ENCODE data around the gene SLC16A8. TPM values are rescaled to one million over a fixed set of nuclear protein-coding genes. Genes with fewer than 3 reads are reported as not detected.

The SLC16A8 gene
- total and polyA plus RNA-seq, 2 of the 13 experiments (the other 11 are each of a cell fraction or from before 2014, with no cell fraction given) = not detected

DNA sequence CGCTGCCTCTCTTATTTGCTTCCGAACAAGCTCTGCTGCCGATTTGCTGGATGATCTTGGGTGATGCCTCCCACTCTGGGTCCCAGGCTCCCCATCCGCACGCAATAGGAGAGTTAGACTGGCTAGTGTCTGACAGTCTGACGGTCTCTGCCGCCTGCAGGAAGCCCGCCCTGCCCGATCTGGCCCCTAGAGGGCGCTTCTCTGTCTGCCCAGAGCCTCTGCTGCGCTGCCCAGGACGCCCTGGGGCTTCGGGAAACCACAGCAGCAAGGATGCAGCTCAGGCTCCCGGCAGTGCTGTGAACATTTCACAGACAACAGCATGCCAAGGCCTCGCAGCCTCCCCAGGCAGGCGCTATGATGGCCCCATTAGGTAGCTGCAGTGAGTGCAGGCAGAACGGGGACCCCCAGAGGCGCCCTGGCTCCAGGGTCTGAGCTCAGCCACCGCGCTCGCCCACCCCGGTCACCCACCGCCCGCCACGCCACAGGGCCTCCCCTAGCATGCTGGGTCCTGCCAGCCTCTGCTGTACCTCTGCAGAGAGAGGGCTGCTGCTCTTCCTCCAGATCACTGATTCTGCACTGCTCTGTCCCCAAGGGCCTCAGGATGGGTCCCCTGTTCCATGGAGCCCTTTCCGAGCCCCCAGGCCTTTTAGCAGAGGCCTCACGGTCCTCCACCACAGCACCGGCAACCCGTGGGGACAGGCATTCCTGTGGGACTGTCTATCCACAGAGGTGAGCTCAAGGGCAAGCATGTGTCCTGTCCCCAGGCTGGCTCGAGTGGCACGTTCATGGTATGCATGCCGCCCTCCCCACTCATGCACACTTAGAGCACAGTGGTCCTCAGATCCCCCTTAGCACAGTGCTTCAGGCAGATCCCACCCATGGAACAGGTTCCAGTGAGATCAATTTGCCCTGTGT lies 30.8 kb upstream of the SLC16A8 start (continued):
- TF ChIP-seq, protein P1, sequence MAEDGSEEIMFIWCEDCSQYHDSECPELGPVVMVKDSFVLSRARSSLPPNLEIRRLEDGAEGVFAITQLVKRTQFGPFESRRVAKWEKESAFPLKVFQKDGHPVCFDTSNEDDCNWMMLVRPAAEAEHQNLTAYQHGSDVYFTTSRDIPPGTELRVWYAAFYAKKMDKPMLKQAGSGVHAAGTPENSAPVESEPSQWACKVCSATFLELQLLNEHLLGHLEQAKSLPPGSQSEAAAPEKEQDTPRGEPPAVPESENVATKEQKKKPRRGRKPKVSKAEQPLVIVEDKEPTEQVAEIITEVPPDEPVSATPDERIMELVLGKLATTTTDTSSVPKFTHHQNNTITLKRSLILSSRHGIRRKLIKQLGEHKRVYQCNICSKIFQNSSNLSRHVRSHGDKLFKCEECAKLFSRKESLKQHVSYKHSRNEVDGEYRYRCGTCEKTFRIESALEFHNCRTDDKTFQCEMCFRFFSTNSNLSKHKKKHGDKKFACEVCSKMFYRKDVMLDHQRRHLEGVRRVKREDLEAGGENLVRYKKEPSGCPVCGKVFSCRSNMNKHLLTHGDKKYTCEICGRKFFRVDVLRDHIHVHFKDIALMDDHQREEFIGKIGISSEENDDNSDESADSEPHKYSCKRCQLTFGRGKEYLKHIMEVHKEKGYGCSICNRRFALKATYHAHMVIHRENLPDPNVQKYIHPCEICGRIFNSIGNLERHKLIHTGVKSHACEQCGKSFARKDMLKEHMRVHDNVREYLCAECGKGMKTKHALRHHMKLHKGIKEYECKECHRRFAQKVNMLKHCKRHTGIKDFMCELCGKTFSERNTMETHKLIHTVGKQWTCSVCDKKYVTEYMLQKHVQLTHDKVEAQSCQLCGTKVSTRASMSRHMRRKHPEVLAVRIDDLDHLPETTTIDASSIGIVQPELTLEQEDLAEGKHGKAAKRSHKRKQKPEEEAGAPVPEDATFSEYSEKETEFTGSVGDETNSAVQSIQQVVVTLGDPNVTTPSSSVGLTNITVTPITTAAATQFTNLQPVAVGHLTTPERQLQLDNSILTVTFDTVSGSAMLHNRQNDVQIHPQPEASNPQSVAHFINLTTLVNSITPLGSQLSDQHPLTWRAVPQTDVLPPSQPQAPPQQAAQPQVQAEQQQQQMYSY (CRISPR knock-in tag; IDR thresholded peaks at IDR 0.05) = no peak
- TF ChIP-seq ELF1 (CRISPR knock-in tag; IDR thresholded peaks at IDR 0.05) (0 out of 2 replicates have a peak, but pooled peaks have one; percentile 16), FOXA1 (IDR thresholded peaks at IDR 0.05) (no peak), FOXA1 (CRISPR knock-in tag; IDR thresholded peaks at IDR 0.05) (no peak), MTERF4 (CRISPR knock-in tag; IDR thresholded peaks at IDR 0.05) (no peak), ZFX (CRISPR knock-in tag; IDR thresholded peaks at IDR 0.05; ENCODE audit: low read depth) (peak; percentile 37; the same call in 1 of the 2 replicates), YY1 (IDR thresholded peaks at IDR 0.05; ENCODE audit: insufficient read depth, insufficient replicate concordance, low read depth, low read length) (peak; percentile 58), ZNF207 (IDR thresholded peaks at IDR 0.05; ENCODE audit: borderline replicate concordance) (no peak), ZSCAN29 (CRISPR knock-in tag; conservative IDR thresholded peaks at IDR 0.05) (no peak)
- TF ChIP-seq, protein P2, sequence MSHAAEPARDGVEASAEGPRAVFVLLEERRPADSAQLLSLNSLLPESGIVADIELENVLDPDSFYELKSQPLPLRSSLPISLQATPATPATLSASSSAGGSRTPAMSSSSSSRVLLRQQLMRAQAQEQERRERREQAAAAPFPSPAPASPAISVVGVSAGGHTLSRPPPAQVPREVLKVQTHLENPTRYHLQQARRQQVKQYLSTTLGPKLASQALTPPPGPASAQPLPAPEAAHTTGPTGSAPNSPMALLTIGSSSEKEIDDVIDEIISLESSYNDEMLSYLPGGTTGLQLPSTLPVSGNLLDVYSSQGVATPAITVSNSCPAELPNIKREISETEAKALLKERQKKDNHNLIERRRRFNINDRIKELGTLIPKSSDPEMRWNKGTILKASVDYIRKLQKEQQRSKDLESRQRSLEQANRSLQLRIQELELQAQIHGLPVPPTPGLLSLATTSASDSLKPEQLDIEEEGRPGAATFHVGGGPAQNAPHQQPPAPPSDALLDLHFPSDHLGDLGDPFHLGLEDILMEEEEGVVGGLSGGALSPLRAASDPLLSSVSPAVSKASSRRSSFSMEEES (CRISPR knock-in tag; IDR thresholded peaks at IDR 0.05) = no peak
